Endothelial cell of umbilical vein (primary cell): ENCODE measurements around the gene SFT2D3. TPM values are rescaled to one million over a fixed set of nuclear protein-coding genes. Genes with fewer than 3 reads are reported as not detected.

Source experiments
- BruUV-seq: library from RNA; stranded (reverse); fragments of 400-500 nt; replicated peaks from 2 replicates; lab custom pipeline; 2021; lab: Mats Ljungman, UMichigan
- CTCF ChIA-PET: fragments of 300-600, 350-600 bp; sonication (Branson Sonifier 250); formaldehyde crosslinking; loops from one replicate; lab custom pipeline; 2021; ENCODE audit warnings: antibody characterized with exemption, inconsistent platforms; lab: Charles Lee
- POLR2A ChIA-PET: fragments of 300-600, 350-600 bp; sonication (Branson Sonifier 250); formaldehyde crosslinking; loops from one replicate; lab custom pipeline; 2021; ENCODE audit warnings: antibody characterized with exemption, inconsistent platforms; lab: Charles Lee
- DNase-seq: peaks from one replicate; pipeline ENCODE4 v3.0.0-alpha.2; 2011; ENCODE audit warnings: low read depth, low spot score
- FAIRE-seq: peaks from 2 replicates; lab custom pipeline; 2011; peaks lifted over from hg19 to GRCh38; lab: Jason Lieb, UNC
- H2AFZ ChIP-seq: 2 replicates; pipeline ENCODE4 v1.6.0; 2012; ENCODE audit warnings: low read depth, low read length, control low read depth, inconsistent platforms
- H3K27ac ChIP-seq: 2 replicates; pipeline ENCODE4 v1.5.1; 2011; ENCODE audit warnings: low read depth, mild to moderate bottlenecking, control low read depth, low read length, moderate library complexity; ENCODE audit not compliant: insufficient read depth
- H3K27me3 ChIP-seq, 2 experiments: 2 replicates each; pipeline versions ENCODE4 v1.6.0 to v1.6.1; 2011; ENCODE audit warnings: low read length in 2 of 2, mixed read lengths in 1 of 2; ENCODE audit not compliant: control insufficient read depth in 2 of 2, insufficient read depth in 2 of 2
- H3K36me3 ChIP-seq, 2 experiments: 2 replicates in 1 of 2; 3 replicates in 1 of 2; pipeline ENCODE4 v1.5.1; 2011; ENCODE audit warnings: low read length in 2 of 2, mild to moderate bottlenecking in 1 of 2, moderate library complexity in 1 of 2; ENCODE audit not compliant: control insufficient read depth in 2 of 2, insufficient read depth in 2 of 2; ENCODE audit errors: extremely low read depth in 1 of 2
- H3K4me1 ChIP-seq: 3 replicates; pipeline ENCODE4 v1.5.1; 2011; ENCODE audit warnings: mild to moderate bottlenecking, low read length; ENCODE audit not compliant: control insufficient read depth, insufficient read depth; ENCODE audit errors: extremely low read depth
- H3K4me2 ChIP-seq: 2 replicates; pipeline ENCODE4 v1.6.1; 2011; ENCODE audit warnings: low read length, control low read depth, mixed read lengths; ENCODE audit not compliant: insufficient read depth
- H3K4me3 ChIP-seq, 3 experiments: fragments of 200-600 bp in 1 of 3; sonication (generic), shearing (Covaris generic) in 1 of 3; replicated peaks in 1 of 3; 2 replicates each; pipeline ENCODE4 v1.5.1; 2011 to 2016; ENCODE audit warnings: control low read depth in 3 of 3, low read length in 3 of 3, mild to moderate bottlenecking in 2 of 3, inconsistent platforms in 1 of 3, low read depth in 1 of 3, moderate library complexity in 1 of 3; ENCODE audit not compliant: insufficient read depth in 1 of 3
- H3K79me2 ChIP-seq: 2 replicates; pipeline ENCODE4 v1.6.0; 2012; ENCODE audit warnings: low read length, inconsistent platforms; ENCODE audit not compliant: control insufficient read depth, insufficient read depth
- H3K9ac ChIP-seq: replicated peaks from 2 replicates; pipeline ENCODE3; 2011; ENCODE audit warnings: low read length, control low read depth; ENCODE audit not compliant: insufficient read depth; ENCODE audit errors: extremely low read depth
- H3K9me1 ChIP-seq: replicated peaks from 3 replicates; pipeline ENCODE4 v1.6.0; 2011; ENCODE audit warnings: mild to moderate bottlenecking, low read length; ENCODE audit not compliant: control insufficient read depth, insufficient read depth; ENCODE audit errors: extremely low read depth
- H3K9me3 ChIP-seq: replicated peaks from 2 replicates; pipeline ENCODE4 v1.5.1; 2012; ENCODE audit warnings: low read length, inconsistent platforms; ENCODE audit not compliant: control insufficient read depth, insufficient read depth
- H4K20me1 ChIP-seq: replicated peaks from 2 replicates; pipeline ENCODE3; 2011; ENCODE audit warnings: mild to moderate bottlenecking, low read length; ENCODE audit not compliant: control insufficient read depth, insufficient read depth; ENCODE audit errors: extremely low read depth
- EZH2 ChIP-seq: IDR thresholded peaks from 2 replicates; pipeline ENCODE4 v1.6.1; 2012; ENCODE audit warnings: borderline replicate concordance, low read depth, mild to moderate bottlenecking, moderate library complexity, low read length, inconsistent platforms; ENCODE audit not compliant: severe bottlenecking
- FOS ChIP-seq: IDR thresholded peaks from 2 replicates; pipeline ENCODE4 v1.6.1; 2011; ENCODE audit warnings: mild to moderate bottlenecking, low read length, moderate library complexity, borderline replicate concordance; ENCODE audit not compliant: insufficient read depth
- GATA2 ChIP-seq: IDR thresholded peaks from 2 replicates; pipeline ENCODE4 v1.7.0; 2011; ENCODE audit warnings: low read depth, mild to moderate bottlenecking, moderate library complexity, mixed read lengths, low read length; ENCODE audit not compliant: insufficient read length, insufficient read depth
- JUN ChIP-seq: IDR thresholded peaks from 2 replicates; pipeline ENCODE4 v1.6.1; 2011; ENCODE audit warnings: borderline replicate concordance, low read depth; ENCODE audit not compliant: insufficient read length, insufficient read depth
- MYC ChIP-seq: IDR thresholded peaks from one replicate; pipeline ENCODE4 v1.6.1; 2011; ENCODE audit warnings: mild to moderate bottlenecking, low read depth, low read length
- POLR2A ChIP-seq: IDR thresholded peaks from 2 replicates; pipeline ENCODE4 v1.6.1; 2012; ENCODE audit warnings: low read depth, mild to moderate bottlenecking, control low read depth, low read length
- POLR2AphosphoS5 ChIP-seq: IDR thresholded peaks from 2 replicates; pipeline ENCODE4 v1.6.1; 2012; ENCODE audit warnings: low read depth, mild to moderate bottlenecking, control low read depth, low read length, moderate library complexity; ENCODE audit not compliant: insufficient read depth
- dilution Hi-C: fragments of 300-500 bp; cut with MboI; formaldehyde crosslinking; loops from one replicate; pipeline ENCODE4 v1.15.0; 2019; ENCODE audit warnings: low sequenced_read_pairs; ENCODE audit not compliant: extremely low pct_ligation_motif_present
- intact Hi-C: fragments of 100-400 bp; cut with micrococcal nuclease; formaldehyde crosslinking; loops from one replicate; pipeline ENCODE4 v1.10.0; 2022
- polyA plus RNA-seq, 4 experiments: library from polyadenylated mRNA; depleted of rRNA in 3 of 4; stranded (reverse) in 3 of 4; unstranded in 1 of 4; fragments of >200 nt; gene quantifications; 2 replicates each; pipeline versions ENCODE4 v1.2.1 to v1.2.3, GENCODE V29; 2011 to 2012; ENCODE audit warnings: missing spikeins in 1 of 4
- total RNA-seq: library from RNA; stranded (reverse); gene quantifications from 2 replicates; pipeline ENCODE4 v1.2.3, GENCODE V29; 2021
- TF ChIP-seq, protein P1 (sequence below), 2 donors: IDR thresholded peaks; 1 replicate in 1 of 2; 2 replicates in 1 of 2; pipeline ENCODE4 v1.5.1; 2011; ENCODE audit warnings: low read length in 2 of 2, mild to moderate bottlenecking in 2 of 2, moderate library complexity in 2 of 2, control low read depth in 1 of 2, inconsistent platforms in 1 of 2, low read depth in 1 of 2; ENCODE audit not compliant: insufficient read depth in 1 of 2; ENCODE audit errors: extremely low read depth in 1 of 2
- TF ChIP-seq, protein P2 (sequence below): IDR thresholded peaks from 2 replicates; pipeline ENCODE4 v1.6.1; 2011; ENCODE audit not compliant: insufficient read depth, insufficient read length

The SFT2D3 gene
- total and polyA plus RNA-seq, 2 donors (not counting 3 experiments of a cell fraction or from before 2014, with no cell fraction given) = 4.5 to 4.7 TPM

DNA sequence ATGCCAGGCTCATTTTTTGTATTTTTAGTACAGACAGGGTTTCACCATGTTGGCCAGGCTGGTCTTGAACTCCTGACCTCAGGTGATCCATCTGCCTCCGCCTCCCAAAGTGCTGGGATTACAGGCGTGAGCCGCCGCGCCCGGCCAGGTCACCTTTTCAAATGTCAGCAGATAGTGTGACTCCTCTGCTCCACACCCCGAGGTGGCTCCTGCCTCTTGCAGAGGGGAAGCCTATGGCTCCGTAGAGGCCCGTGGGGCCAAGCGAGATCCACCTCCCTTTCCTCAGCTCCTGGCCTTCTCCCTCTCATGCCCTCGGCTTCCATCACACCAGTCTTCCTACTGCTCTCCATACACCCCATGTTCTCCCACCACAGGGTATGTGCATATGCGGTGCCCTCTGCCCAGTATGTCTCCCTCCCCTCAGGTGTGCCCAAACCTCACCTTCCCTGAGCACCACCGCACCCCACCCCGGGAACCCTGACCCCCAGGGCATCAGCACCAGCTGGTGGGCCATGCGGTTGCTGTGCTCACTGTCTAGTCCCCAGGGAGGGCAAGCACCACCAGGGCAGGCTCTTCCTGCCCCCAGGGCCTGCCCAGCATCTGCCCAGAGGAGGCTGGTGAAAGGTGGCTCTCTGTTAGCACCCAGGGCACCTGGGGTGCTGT, 44.6 kb upstream of the SFT2D3 start:
- H3K9me3 ChIP-seq = no peaks in the 10 kb centered on the region
- POLR2A ChIA-PET = no interaction called here
- H3K4me2 ChIP-seq = no peak overlapping the region
- no peak overlapping the region for H3K4me3 ChIP-seq
- peaks cover 28% of the 10 kb centered on the region for H3K4me1 ChIP-seq
- FAIRE-seq (no peak), DNase-seq (no peak)
- H3K27ac ChIP-seq = no peak overlapping the region
- TF ChIP-seq POLR2AphosphoS5 (no peak), JUN (no peak), GATA2 (no peak), EZH2 (no peak), MYC (no peak), POLR2A (no peak), FOS (no peak)
- TF ChIP-seq, protein P1, sequence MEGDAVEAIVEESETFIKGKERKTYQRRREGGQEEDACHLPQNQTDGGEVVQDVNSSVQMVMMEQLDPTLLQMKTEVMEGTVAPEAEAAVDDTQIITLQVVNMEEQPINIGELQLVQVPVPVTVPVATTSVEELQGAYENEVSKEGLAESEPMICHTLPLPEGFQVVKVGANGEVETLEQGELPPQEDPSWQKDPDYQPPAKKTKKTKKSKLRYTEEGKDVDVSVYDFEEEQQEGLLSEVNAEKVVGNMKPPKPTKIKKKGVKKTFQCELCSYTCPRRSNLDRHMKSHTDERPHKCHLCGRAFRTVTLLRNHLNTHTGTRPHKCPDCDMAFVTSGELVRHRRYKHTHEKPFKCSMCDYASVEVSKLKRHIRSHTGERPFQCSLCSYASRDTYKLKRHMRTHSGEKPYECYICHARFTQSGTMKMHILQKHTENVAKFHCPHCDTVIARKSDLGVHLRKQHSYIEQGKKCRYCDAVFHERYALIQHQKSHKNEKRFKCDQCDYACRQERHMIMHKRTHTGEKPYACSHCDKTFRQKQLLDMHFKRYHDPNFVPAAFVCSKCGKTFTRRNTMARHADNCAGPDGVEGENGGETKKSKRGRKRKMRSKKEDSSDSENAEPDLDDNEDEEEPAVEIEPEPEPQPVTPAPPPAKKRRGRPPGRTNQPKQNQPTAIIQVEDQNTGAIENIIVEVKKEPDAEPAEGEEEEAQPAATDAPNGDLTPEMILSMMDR (IDR thresholded peaks at IDR 0.05; ENCODE audit: extremely low read depth in 1 of 2, insufficient read depth in 1 of 2, low read depth in 1 of 2, low read length in 2 of 2) = no peak
- TF ChIP-seq, protein P2, sequence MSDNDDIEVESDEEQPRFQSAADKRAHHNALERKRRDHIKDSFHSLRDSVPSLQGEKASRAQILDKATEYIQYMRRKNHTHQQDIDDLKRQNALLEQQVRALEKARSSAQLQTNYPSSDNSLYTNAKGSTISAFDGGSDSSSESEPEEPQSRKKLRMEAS = no peak
- H3K9me1 ChIP-seq = no peaks in the 10 kb centered on the region
- H3K79me2 ChIP-seq = no peaks in the 10 kb centered on the region
- BruUV-seq = no TSS peak
- H3K36me3 ChIP-seq = peaks cover 0 to 9% of the 10 kb centered on the region in 2 experiments
- H2AFZ ChIP-seq = no peak overlapping the region
- CTCF ChIA-PET = interaction anchor here (12.1 kb wide), 1 partner anchor 64 kb away, joined by 424 read pairs; no protein-coding TSS in a partner anchor
- no peaks in the 10 kb centered on the region for H4K20me1 ChIP-seq
- H3K27me3 ChIP-seq = no peaks in the 10 kb centered on the region
- intact Hi-C loops = no loop called here
- no peak overlapping the region for H3K9ac ChIP-seq
- dilution Hi-C loops = no loop called here
